Left ventricle myocardium inferior (tissue), 1 donor: Measurements from ENCODE around the gene TMEM205. TPM values are rescaled to one million over a fixed set of nuclear protein-coding genes. Genes with fewer than 3 reads are reported as not detected.
"Not testable (repeated sequence)": the region's sequence is repeated elsewhere in the genome, so short reads cannot be mapped to it uniquely, and the experiment has no call there.

Experiments used
- DNase-seq: peaks from one replicate; pipeline ENCODE4 v3.0.0-alpha.2; 2020
- H3K27ac ChIP-seq: fragments of 200-600 bp; replicated peaks from 2 replicates; pipeline ENCODE4 v1.8.0; 2021
- H3K27me3 ChIP-seq: fragments of 200-600 bp; 2 replicates; pipeline ENCODE4 v1.8.0; 2021; ENCODE audit warnings: low read depth
- H3K36me3 ChIP-seq: fragments of 200-600 bp; 2 replicates; pipeline ENCODE4 v1.8.0; 2021
- H3K4me1 ChIP-seq: fragments of 200-600 bp; 2 replicates; pipeline ENCODE4 v1.8.0; 2021
- H3K4me3 ChIP-seq: fragments of 200-600 bp; 2 replicates; pipeline ENCODE4 v1.8.0; 2021; ENCODE audit warnings: mild to moderate bottlenecking, moderate library complexity
- H3K9me3 ChIP-seq: fragments of 200-600 bp; replicated peaks from 2 replicates; pipeline ENCODE4 v1.8.0; 2021
- CTCF ChIP-seq: fragments of 200-600 bp; IDR thresholded peaks from 2 replicates; pipeline ENCODE4 v1.8.0; 2021; ENCODE audit warnings: antibody characterized with exemption, mild to moderate bottlenecking, borderline replicate concordance
- intact Hi-C: fragments of 100-400 bp; cut with micrococcal nuclease; formaldehyde crosslinking; loops from one replicate; pipeline ENCODE4 v1.11.0; 2022
- total RNA-seq: library from RNA; stranded (reverse); fragmentation: NEBNext Ultra II Directional; extraction: Animal tissue kit (Norgen Biotek cat#: 25700); gene quantifications from one replicate; pipeline ENCODE4 v1.2.1, GENCODE V29; 2021
- donor health status: DM: no; HTN: yes; CAD: no; lungs with severe emphysema.

Gene TMEM205
- total RNA-seq, 1 donor from 2014 or later, result 77.8 TPM

- H3K4me1 ChIP-seq, result peaks cover 30% of the 10 kb centered on the region
- intact Hi-C loops, result no loop called here
- H3K4me3 ChIP-seq, result no peak overlapping the region
- TF ChIP-seq CTCF, result no peak
- H3K27me3 ChIP-seq, result no peaks in the 10 kb centered on the region
- no peak for DNase-seq
- no peaks in the 10 kb centered on the region for H3K9me3 ChIP-seq
- peaks cover 42% of the 10 kb centered on the region for H3K36me3 ChIP-seq
- no peak overlapping the region for H3K27ac ChIP-seq
These were observed 13.4 kb upstream of the TMEM205 start for GRCh38 chr19:11359421-11359820.

GRCh38 chr19:11356676-11357550 lies 10.8 kb upstream of the TMEM205 start:
- intact Hi-C loops, result no loop called here

GRCh38 chr19:11356074-11356397 lies 10.0 kb upstream of the TMEM205 start:
- no peak for DNase-seq
- no peaks in the 10 kb centered on the region for H3K27me3 ChIP-seq
- peaks cover 25% of the 10 kb centered on the region for H3K4me1 ChIP-seq
- no peaks in the 10 kb centered on the region for H3K9me3 ChIP-seq
- H3K27ac ChIP-seq, result peak overlapping the region; percentile 75
- no peak for TF ChIP-seq CTCF
- intact Hi-C loops, result no loop called here
- H3K4me3 ChIP-seq, result peak overlapping the region; percentile 77
- peaks cover 15% of the 10 kb centered on the region for H3K36me3 ChIP-seq

More at GRCh38 chr19:11356676-11357550, 10.8 kb upstream of the TMEM205 start:
- no peak overlapping the region for H3K27ac ChIP-seq
- no peaks in the 10 kb centered on the region for H3K9me3 ChIP-seq
- H3K4me3 ChIP-seq, result no peak overlapping the region
- TF ChIP-seq CTCF, result no peak
- H3K36me3 ChIP-seq, result peaks cover 20% of the 10 kb centered on the region
- DNase-seq, result no peak
- peaks cover 30% of the 10 kb centered on the region for H3K4me1 ChIP-seq
- H3K27me3 ChIP-seq, result no peaks in the 10 kb centered on the region

GRCh38 chr19:11355160-11356073 lies 9.3 kb upstream of the TMEM205 start, which contains the start of gene PLPPR2:
TSS of gene PLPPR2 (plus strand) at chr19:11355432. CDS start at chr19:11357674, 2,242 bp downstream.
- H3K27ac ChIP-seq, result peak within 1 kb of the TSS; percentile 75
- H3K36me3 ChIP-seq, result peaks cover 11% of the 10 kb centered on the region
- peak; percentile 96 for DNase-seq
- H3K4me1 ChIP-seq, result peaks cover 22% of the 10 kb centered on the region
- no peaks in the 10 kb centered on the region for H3K9me3 ChIP-seq
- H3K4me3 ChIP-seq, result peak within 1 kb of the TSS; percentile 77
- H3K27me3 ChIP-seq, result no peaks in the 10 kb centered on the region
- no peak for TF ChIP-seq CTCF
- intact Hi-C loops, result no loop called here

GRCh38 chr19:11354102-11354501 lies 8.0 kb upstream of the TMEM205 start:
- H3K27me3 ChIP-seq, H3K36me3 ChIP-seq, H3K9me3 ChIP-seq, H3K27ac ChIP-seq, H3K4me3 ChIP-seq, intact Hi-C loops, DNase-seq: not testable (repeated sequence)
- peaks cover 22% of the 10 kb centered on the region for H3K4me1 ChIP-seq
